HepG2 (cell line): ENCODE measurements around the gene CHKA. TPM values are rescaled to one million over a fixed set of nuclear protein-coding genes. Genes with fewer than 3 reads are reported as not detected.

Source experiments
- CHD4 ChIP-seq: fragments of 200-600 bp; sonication (generic); IDR thresholded peaks from 2 replicates; pipeline ENCODE4 v1.7.0; 2017; ENCODE audit warnings: mild to moderate bottlenecking, low read length, borderline replicate concordance
- DMTF1 ChIP-seq: sonication (generic); formaldehyde crosslinking; IDR thresholded peaks from 2 replicates; pipeline ENCODE4 v1.4.0; 2020; ENCODE audit warnings: mild to moderate bottlenecking, missing genetic modification reagents
- GATA4 ChIP-seq: sonication (generic); IDR thresholded peaks from 2 replicates; pipeline ENCODE4 v1.6.1; 2016; ENCODE audit warnings: antibody characterized with exemption, low read depth, borderline replicate concordance
- KDM3A ChIP-seq: IDR thresholded peaks from 2 replicates; pipeline ENCODE4 v1.6.1; 2018; ENCODE audit warnings: low read depth, missing compliant biosample characterization
- LBX2 ChIP-seq: sonication (generic); formaldehyde crosslinking; IDR thresholded peaks from 2 replicates; pipeline ENCODE4 v1.5.0; 2020; ENCODE audit warnings: missing genetic modification reagents, mild to moderate bottlenecking, borderline replicate concordance
- LCORL ChIP-seq, 2 experiments: fragments of 450-650 bp in 1 of 2; sonication (generic) in 1 of 2; formaldehyde crosslinking in 1 of 2; IDR thresholded peaks; 2 replicates each; pipeline versions ENCODE4 v1.5.0 to v1.6.1; 2017 to 2020; ENCODE audit warnings: antibody characterized with exemption in 1 of 2, missing genetic modification reagents in 1 of 2
- MAF1 ChIP-seq: sonication (generic); formaldehyde crosslinking; IDR thresholded peaks from 2 replicates; pipeline ENCODE4 v1.5.0; 2020; ENCODE audit warnings: missing genetic modification reagents, borderline replicate concordance
- MIER2 ChIP-seq: IDR thresholded peaks from 2 replicates; pipeline ENCODE4 v1.6.1; 2016; ENCODE audit warnings: missing biosample characterization, missing genetic modification reagents
- MLLT10 ChIP-seq: sonication (generic); formaldehyde crosslinking; IDR thresholded peaks from 2 replicates; pipeline ENCODE4 v1.4.0; 2020; ENCODE audit warnings: missing genetic modification reagents
- PHB2 ChIP-seq: fragments of 450-650 bp; IDR thresholded peaks from 2 replicates; pipeline ENCODE4 v1.6.1; 2018; ENCODE audit not compliant: partially characterized antibody
- PLRG1 ChIP-seq: fragments of 450-650 bp; conservative IDR thresholded peaks from 2 replicates; pipeline ENCODE4 v1.6.1; 2016
- REL ChIP-seq: sonication (generic); formaldehyde crosslinking; conservative IDR thresholded peaks from 2 replicates; pipeline ENCODE4 v1.8.0; 2022; ENCODE audit warnings: mild to moderate bottlenecking, missing genetic modification reagents, moderate library complexity
- SNAI1 ChIP-seq: sonication (generic); formaldehyde crosslinking; IDR thresholded peaks from 2 replicates; pipeline ENCODE4 v1.5.0; 2020; ENCODE audit warnings: mild to moderate bottlenecking, missing genetic modification reagents, borderline replicate concordance
- SRF ChIP-seq: IDR thresholded peaks from 2 replicates; pipeline ENCODE4 v1.6.1; 2011; ENCODE audit warnings: mild to moderate bottlenecking, low read depth, low read length, moderate library complexity
- SYNCRIP ChIP-seq: fragments of 200-400 bp; formaldehyde crosslinking; IDR thresholded peaks from 2 replicates; pipeline ENCODE4 v1.6.1; 2018; ENCODE audit warnings: mild to moderate bottlenecking, low read depth, low read length; ENCODE audit not compliant: insufficient read depth
- ZNF329 ChIP-seq: sonication (generic); formaldehyde crosslinking; IDR thresholded peaks from 2 replicates; pipeline ENCODE4 v1.9.0; 2021; ENCODE audit warnings: low read depth, mild to moderate bottlenecking, missing genetic modification reagents
- ZNF484 ChIP-seq: sonication (generic); formaldehyde crosslinking; IDR thresholded peaks from 2 replicates; pipeline ENCODE4 v1.5.1; 2020; ENCODE audit warnings: mild to moderate bottlenecking, low read depth, missing genetic modification reagents, borderline replicate concordance
- ZNF629 ChIP-seq: sonication (generic); formaldehyde crosslinking; conservative IDR thresholded peaks from 2 replicates; pipeline ENCODE4 v1.5.0; 2020; ENCODE audit warnings: missing genetic modification reagents
- ZSCAN22 ChIP-seq: sonication (generic); formaldehyde crosslinking; IDR thresholded peaks from 2 replicates; pipeline ENCODE4 v1.4.0; 2020; ENCODE audit warnings: mild to moderate bottlenecking, missing genetic modification reagents
- polyA plus RNA-seq, 8 experiments: library from polyadenylated mRNA; depleted of rRNA in 3 of 8; stranded (reverse) in 7 of 8; unstranded in 1 of 8; fragments of >200 nt; fragmentation: Illumina TruSeq in 4 of 8; extraction: Trizol in 4 of 8; gene quantifications; 2 replicates each; pipeline versions ENCODE4 v1.2.1 to v1.2.3, GENCODE V29; 2011 to 2016; ENCODE audit warnings: low read depth in 4 of 8, missing spikeins in 1 of 8, mixed read lengths in 1 of 8; ENCODE audit not compliant: insufficient read depth in 1 of 8
- total RNA-seq, 5 experiments: library from RNA; depleted of rRNA; stranded (reverse); fragments of >200 nt; fragmentation: Illumina TruSeq; extraction: Trizol; gene quantifications; 2 replicates each; pipeline ENCODE4 v1.2.3, GENCODE V29; 2016; ENCODE audit warnings: low read depth in 1 of 5
- TF ChIP-seq, protein P1 (sequence below): sonication (generic); formaldehyde crosslinking; IDR thresholded peaks from 2 replicates; pipeline ENCODE4 v1.4.0; 2020; ENCODE audit warnings: missing genetic modification reagents
- TF ChIP-seq, protein P2 (sequence below): sonication (generic); formaldehyde crosslinking; IDR thresholded peaks from 2 replicates; pipeline ENCODE4 v1.8.1; 2023; ENCODE audit warnings: missing genetic modification reagents, mild to moderate bottlenecking, borderline replicate concordance
- TF ChIP-seq, protein P3 (sequence below): sonication (generic); formaldehyde crosslinking; IDR thresholded peaks from 2 replicates; pipeline ENCODE4 v1.8.0; 2022; ENCODE audit warnings: missing genetic modification reagents, mild to moderate bottlenecking, inconsistent platforms, borderline replicate concordance
- TF ChIP-seq, protein P4 (sequence below): sonication (generic); formaldehyde crosslinking; IDR thresholded peaks from 2 replicates; pipeline ENCODE4 v1.5.0; 2020; ENCODE audit warnings: mild to moderate bottlenecking, low read depth, missing genetic modification reagents, borderline replicate concordance

Gene CHKA
- total and polyA plus RNA-seq, 2 of the 13 experiments (the other 11 are each of a cell fraction or from before 2014, with no cell fraction given) = 71.6 to 92.7 TPM

GRCh38 chr11:68030318-68031143, 90.7 kb downstream of the CHKA start, which contains the start of gene NDUFS8 (continued):
- TF ChIP-seq DMTF1 (CRISPR knock-in tag) (no peak), MLLT10 (CRISPR knock-in tag) (no peak), ZNF329 (CRISPR knock-in tag) (peak; percentile 32; the same call in 1 of the 2 replicates), LBX2 (CRISPR knock-in tag) (no peak), SRF (0 out of 2 replicates have a peak, but pooled peaks have one; percentile 6), ZNF629 (CRISPR knock-in tag) (no peak), ZNF484 (CRISPR knock-in tag) (no peak), CHD4 (no peak), REL (no peak), PHB2 (no peak), SYNCRIP (no peak), LCORL (IDR thresholded peaks at IDR 0.05) (no peak), LCORL (CRISPR knock-in tag; IDR thresholded peaks at IDR 0.05) (peak; percentile 61), ZSCAN22 (peak; percentile 92), SNAI1 (CRISPR knock-in tag) (no peak), MAF1 (CRISPR knock-in tag) (no peak), MIER2 (CRISPR knock-in tag) (no peak), GATA4 (no peak), PLRG1 (no peak), KDM3A (CRISPR knock-in tag) (0 out of 2 replicates have a peak, but pooled peaks have one; percentile 59)
- TF ChIP-seq, protein P1, sequence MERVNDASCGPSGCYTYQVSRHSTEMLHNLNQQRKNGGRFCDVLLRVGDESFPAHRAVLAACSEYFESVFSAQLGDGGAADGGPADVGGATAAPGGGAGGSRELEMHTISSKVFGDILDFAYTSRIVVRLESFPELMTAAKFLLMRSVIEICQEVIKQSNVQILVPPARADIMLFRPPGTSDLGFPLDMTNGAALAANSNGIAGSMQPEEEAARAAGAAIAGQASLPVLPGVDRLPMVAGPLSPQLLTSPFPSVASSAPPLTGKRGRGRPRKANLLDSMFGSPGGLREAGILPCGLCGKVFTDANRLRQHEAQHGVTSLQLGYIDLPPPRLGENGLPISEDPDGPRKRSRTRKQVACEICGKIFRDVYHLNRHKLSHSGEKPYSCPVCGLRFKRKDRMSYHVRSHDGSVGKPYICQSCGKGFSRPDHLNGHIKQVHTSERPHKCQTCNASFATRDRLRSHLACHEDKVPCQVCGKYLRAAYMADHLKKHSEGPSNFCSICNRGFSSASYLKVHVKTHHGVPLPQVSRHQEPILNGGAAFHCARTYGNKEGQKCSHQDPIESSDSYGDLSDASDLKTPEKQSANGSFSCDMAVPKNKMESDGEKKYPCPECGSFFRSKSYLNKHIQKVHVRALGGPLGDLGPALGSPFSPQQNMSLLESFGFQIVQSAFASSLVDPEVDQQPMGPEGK (CRISPR knock-in tag) = peak; percentile 47; the same call in 1 of the 2 replicates
- TF ChIP-seq, protein P2, sequence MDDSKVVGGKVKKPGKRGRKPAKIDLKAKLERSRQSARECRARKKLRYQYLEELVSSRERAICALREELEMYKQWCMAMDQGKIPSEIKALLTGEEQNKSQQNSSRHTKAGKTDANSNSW (CRISPR knock-in tag) = 0 out of 2 replicates have a peak, but pooled peaks have one; percentile 56
- TF ChIP-seq, protein P3, sequence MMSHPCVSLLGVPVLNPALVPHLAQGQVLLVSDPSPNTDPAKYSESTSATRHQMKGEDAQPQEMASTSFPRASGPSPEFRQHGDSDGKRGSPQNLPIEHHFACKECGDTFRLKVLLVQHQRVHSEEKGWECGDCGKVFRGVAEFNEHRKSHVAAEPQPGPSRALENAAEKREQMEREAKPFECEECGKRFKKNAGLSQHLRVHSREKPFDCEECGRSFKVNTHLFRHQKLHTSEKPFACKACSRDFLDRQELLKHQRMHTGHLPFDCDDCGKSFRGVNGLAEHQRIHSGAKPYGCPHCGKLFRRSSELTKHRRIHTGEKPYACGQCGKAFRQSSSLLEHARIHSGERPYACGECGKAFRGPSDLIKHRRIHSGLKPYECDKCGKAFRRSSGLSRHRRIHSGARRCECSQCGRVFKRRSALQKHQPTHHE (CRISPR knock-in tag) = 0 out of 2 replicates have a peak, but pooled peaks have one; percentile 46
- TF ChIP-seq, protein P4, sequence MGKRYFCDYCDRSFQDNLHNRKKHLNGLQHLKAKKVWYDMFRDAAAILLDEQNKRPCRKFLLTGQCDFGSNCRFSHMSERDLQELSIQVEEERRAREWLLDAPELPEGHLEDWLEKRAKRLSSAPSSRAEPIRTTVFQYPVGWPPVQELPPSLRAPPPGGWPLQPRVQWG (CRISPR knock-in tag) = no peak
